HG02852 (cell line): ENCODE data around the gene AIF1L.

Experiments
- ATAC-seq: cut with Tn5 transposase; IDR thresholded peaks from one replicate; pipeline ENCODE4 v1.9.1; 2021; ENCODE audit warnings: mild to moderate bottlenecking, moderate library complexity; ENCODE audit not compliant: unreplicated experiment

AIF1L gene

GRCh38 chr9:131161585-131161984 is 65.3 kb downstream of the AIF1L start:
- no peak for ATAC-seq

- ATAC-seq: no peak
These were observed 66.6 kb downstream of the AIF1L start for GRCh38 chr9:131162886-131163285.

GRCh38 chr9:131165523-131165922 is 69.2 kb downstream of the AIF1L start:
- no peak for ATAC-seq

- ATAC-seq: no peak
These were observed 70.9 kb downstream of the AIF1L start for GRCh38 chr9:131167146-131167692.

- ATAC-seq: no peak
These were observed 71.6 kb downstream of the AIF1L start for GRCh38 chr9:131167936-131168335.

- ATAC-seq: no peak
These were observed 73.4 kb downstream of the AIF1L start for GRCh38 chr9:131169563-131170240.
